DMS114 treated with DMSO at 0.1 percent for 48 hours (cell line): ENCODE data around the gene DIAPH2.
"Not testable (repeated sequence)": the region's sequence is repeated elsewhere in the genome, so short reads cannot be mapped to it uniquely, and the experiment has no call there.

Source experiments
- DNase-seq: peaks from one replicate; lab custom pipeline; 2025; ENCODE audit not compliant: unreplicated experiment; lab: John Stamatoyannopoulos, UW

DIAPH2 gene

DNA sequence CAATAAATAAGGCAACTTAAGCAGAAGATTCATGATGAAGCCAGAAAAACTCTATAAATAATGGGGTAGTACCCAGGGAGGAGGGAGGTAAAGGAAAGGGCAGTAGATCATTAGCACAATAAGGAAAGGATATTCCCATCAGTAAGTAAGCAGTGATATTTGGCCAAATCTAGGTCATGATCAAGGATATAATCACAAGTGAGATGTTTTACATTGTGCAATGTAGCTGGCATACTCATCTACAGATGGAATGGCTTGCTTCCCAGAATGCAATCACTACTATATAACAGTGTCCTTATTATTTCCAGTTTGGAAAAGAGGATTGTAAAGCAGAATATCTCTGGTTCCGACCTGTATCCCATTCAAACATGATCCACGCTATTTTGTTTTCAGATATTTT is 682.5 kb downstream of the DIAPH2 start:
- DNase-seq, result no peak

DNA sequence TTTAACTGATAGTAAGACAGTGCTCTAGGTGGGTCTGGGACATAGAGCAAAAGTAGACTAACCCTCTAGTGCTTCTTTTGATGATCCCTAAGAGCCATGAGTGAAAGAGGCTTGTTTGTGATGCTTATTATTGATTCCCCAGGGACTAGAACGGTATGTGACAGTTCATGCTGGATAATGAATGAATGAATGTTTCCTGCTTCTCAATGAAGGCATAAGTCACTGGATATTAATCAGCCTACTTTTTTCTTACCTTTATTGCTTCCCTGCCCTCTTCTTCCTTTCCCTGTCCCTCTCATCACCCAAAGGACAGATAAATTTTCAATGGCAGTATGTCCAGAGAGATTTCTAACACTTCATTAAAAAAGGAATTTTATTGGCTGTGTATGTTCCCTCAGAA is 685.3 kb downstream of the DIAPH2 start:
- DNase-seq, result no peak

DNA sequence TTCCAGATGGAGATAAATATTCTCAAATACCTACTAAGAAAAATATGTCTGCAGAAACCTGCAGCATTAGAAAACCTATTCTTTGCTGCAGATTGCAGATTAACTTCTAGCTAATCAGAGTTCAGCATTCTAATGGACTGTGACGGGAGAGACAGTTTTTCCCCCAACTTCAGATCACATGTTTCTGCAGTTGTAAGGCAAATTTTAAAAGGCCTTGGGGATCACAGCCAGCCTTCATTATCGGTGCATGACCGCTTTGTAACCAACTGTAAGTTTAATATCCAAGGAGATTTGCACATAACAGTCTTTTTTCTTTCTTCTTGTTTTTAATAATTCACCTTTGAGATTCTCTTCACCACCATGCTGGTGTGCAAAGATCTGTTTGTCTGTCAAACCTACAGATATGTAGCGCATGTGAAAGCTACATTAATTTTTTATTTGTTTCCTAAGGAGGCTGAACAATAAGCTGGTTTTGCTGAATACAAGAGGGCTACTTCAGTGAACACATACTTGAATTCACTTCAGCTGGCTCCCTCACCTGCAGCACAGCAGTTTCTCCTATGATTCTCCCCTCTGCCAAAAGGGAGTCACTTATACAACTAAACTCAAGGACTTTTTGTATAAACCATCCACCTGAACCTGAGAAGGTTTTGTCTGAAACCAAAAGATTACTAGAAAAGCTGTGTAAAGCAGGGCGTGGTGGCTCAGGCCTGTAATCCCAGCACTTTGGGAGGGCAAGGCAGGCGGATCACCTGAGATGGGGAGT is 687.5 kb downstream of the DIAPH2 start:
- no peak for DNase-seq

DNA sequence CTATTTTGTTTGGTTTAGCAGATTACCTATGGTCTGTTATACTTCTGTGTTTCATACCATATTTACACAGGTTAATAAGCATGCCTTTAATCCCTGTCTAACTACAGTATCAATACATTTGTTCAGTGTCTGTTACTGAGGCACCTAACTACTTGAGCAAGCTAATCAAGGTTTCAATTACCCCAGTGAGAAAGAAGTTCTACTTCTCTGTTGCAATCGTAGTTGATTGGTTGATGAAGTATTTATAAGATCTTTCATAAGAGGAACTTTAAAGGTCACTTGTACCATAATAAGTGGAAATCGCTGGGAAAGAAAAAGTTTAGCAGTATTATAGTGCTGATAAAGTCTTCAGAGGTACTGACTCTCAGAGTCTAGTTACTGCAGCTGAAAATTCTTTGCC is 689.6 kb downstream of the DIAPH2 start:
- DNase-seq, result no peak

DNA sequence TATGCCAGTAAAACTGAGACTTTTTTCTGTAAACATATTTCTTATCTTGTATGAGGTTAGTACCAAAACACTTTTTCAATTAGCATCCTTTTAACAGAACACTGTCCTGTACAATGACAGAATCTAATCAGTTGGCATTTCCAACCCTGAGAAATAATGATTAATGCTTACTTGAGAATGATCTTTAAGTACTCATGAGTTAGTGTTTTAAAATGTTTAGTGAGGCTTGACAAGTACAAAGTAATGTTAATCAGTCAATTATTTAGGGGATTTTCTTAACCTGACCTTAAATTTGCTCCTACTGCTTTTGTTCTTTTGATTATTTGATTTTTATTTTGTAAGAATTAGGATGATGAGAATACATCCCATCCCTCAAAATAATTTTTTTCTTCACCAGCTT is 695.6 kb downstream of the DIAPH2 start:
- DNase-seq, result no peak

DNA sequence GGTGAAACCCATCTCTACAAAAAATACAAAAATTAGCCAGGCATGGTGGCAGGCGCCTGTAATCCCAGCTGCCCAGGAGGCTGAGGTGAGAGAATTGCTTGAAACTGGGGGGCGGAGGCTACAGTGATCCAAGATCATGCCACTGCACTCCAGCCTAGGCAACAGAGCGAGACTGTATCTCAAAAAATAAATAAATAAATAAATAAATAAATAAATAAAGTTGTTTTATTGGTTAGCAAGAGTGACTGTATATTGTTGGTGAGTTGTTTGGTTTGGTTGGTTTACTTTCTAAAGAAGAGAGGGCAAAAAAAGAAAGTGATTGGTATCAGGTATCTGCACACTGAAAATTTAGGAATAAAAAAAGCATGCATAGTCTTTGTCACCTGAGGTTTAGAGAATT is 700.0 kb downstream of the DIAPH2 start:
- no peak for DNase-seq

DNA sequence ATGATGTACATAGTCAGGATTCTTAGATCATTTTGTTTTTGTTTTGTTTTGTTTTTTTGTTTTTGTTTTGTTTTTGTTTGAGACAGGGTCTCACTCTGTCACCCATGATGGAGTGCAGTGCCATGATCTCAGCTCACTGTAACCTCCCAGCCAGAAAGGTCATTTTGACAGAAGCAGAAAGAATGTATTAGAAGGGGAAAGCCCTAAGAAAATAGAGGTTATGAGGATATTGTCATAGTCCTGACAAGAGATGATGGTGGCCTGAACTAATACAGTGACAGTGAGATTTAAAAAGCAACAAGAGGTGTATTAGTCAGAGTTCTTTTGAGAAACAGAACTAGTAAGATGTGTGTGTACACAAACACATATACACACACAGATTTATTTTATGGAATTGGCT is 702.4 kb downstream of the DIAPH2 start:
- DNase-seq, result no peak

DNA sequence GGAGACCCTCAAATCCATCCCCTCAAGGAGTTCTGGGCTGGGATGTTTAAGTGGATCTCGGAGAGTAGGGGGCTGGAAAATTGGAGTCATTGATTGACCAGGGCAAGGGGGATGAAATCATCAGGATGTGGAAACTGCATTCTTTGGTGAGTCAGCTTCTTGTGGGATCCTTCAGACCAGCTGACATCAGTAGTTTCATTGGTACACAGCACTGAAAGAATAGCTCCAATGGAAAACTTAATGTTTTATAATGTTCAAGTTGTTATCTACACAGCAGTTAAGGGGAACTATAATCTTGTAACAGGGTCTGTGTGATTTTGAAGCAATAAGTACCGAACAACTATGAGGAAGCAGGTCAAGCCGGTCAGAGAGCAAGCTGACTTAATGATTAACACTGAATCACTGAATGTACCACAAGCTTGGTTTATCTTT is 705.1 kb downstream of the DIAPH2 start:
- DNase-seq, result no peak

DNA sequence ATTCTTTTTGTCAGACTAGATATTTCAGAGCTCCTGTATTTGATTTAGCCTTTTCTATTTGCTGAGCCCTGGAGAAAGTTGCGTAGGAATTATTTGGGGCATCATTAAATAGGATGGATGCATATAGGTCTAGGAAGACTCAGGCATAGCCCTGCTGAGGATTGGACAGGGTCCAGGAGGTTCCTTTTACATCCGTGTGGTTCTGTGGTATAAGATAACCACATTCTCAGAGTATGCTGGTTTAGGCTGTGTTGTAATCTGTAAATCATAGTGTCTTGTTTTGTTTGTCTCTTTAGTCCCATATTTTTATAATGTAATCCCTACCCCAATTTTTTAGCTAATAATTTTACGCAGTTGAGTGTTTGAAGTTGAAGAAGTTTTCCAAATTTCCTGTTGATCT is 712.7 kb downstream of the DIAPH2 start:
- no peak for DNase-seq

DNA sequence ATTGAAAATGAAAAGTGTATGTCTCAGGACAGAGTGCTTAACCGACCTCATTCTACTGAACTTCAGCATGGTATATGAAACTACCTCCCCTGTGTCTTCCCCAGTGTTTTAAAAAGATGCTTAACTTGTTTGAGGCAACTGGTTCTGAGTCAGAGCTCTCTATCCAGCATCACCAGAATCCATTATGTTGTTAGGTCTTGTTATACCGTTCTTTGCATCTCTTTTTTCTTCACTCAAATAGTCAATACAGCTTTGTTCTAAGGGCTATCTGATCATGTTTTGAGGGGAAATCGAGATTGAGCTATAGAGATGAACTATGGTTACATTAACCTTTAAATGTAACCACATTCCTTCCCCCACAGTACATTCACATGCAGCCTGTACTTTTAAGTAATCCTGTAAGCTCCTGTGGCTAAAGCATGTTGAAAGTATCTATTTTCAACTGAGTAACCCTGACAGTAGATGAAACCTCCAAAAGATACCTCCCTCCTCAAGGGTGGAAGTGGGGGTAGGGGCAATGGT is 713.4 kb downstream of the DIAPH2 start:
- no peak for DNase-seq

DNA sequence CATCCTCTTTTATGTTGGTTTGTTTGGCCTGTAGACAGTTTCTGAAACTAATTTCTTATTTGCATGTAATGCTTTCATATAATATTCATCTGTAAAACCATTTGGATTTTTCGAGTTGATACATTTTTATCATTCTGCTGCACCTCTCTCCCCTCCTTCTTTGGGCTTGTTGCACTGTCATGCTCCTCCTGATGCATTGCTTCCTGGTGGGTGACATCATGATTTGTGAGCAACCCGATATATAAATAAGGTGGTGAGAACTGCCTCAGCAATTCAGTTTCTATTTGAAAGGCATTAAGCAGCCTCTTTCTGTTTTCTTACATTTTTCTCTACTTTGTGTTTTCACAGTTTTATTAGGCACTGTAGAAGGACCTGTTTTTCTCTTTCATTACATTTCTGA is 714.8 kb downstream of the DIAPH2 start:
- no peak for DNase-seq

DNA sequence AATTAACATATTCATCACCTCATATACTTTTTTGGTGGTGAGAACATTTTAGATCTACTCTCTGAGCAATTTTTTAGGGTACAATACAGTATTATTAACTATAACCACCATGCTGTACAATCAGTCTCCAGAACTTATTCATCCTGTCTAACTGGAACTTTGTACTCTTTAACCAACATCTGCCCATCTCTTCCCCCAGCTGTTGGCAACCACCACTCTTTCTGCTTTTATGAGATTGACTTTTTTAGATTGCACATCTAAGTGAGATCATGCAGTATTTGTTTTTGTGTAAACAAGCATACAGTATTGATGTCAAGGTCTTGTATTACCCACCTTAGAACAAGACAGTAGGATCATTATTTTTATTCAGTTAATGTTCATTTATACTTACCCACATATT is 715.9 kb downstream of the DIAPH2 start:
- no peak for DNase-seq

DNA sequence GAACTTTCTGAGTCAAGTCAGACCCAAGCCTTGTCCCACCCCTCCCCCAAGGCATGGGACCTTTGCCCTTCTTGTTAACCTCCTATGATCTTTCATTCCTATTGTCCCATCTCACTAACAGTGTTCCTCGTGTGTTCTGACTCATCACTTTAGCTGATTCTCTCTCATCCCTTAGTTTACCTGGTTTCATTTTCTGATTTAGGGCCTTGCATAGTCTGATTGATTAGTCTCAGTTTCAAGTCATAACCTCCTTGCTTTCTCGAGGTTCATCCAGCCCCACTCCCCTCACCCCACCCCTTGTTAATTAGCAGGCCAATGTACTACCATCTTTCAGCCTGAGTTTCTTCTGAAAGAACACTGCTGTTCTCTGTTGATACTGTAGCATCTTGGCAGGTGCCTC is 716.5 kb downstream of the DIAPH2 start:
- no peak for DNase-seq

DNA sequence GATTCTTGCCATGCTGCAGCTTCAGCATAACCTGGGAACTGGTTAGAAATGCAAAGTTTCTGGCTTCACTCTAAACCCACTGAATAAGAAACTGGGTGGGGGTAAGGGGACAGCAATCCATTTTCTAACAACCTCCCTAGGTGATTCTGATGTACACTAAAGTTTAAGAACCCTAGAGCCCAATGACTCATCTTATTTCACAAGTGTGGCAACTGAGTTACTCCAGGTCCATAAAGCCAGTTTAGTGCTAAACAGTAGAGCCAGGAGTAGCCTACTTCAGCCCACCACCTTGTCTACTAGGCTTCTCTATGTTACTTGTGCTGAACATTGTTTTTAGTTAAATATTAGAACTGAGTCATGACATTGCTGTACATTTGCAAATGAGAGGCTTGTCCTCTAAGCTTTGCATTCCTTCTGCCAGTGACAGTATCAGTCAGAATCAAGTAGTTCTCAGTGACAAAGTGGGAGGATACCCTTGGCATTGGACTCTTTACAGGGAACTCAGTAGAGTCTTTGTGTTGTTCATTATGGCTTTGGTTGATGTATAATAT is 717.0 kb downstream of the DIAPH2 start:
- DNase-seq, result no peak

DNA sequence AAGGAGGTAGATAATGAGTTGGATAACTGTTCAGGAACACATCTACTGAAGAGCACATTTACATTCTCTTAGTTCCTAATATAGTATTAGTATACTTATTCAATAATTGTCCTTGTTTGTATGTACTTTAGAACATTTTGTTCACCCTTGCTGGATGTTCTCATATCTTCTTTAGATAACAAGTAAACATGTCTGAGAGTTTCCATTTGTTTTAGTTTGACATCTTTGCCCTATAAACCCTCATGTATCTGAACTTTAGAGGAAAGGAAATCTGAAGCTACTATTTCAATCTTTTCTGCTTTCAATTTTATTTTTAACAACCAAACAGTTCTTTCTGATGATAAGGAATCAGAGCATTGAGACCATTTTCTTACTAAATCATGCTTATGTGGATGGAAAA is 717.7 kb downstream of the DIAPH2 start:
- no peak for DNase-seq

DNA sequence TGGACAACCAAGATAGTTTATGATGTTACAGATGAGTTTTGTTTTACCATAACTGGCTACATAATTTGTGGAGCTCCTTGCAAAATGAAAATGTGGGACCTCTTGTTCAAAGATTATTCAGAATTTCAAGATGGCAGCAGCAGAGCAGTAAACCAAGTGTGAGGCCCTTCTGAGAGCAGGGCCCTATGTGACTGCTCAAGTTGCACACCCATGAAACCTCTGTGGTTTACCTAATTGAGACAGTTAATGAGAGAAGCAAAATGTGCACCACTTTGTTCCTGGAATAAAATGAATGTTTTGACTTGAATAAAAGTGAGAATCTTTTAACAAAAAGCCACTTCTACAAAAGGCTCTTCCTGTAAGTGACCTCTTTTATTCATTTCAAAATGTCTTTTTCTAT is 718.3 kb downstream of the DIAPH2 start:
- DNase-seq, result no peak

DNA sequence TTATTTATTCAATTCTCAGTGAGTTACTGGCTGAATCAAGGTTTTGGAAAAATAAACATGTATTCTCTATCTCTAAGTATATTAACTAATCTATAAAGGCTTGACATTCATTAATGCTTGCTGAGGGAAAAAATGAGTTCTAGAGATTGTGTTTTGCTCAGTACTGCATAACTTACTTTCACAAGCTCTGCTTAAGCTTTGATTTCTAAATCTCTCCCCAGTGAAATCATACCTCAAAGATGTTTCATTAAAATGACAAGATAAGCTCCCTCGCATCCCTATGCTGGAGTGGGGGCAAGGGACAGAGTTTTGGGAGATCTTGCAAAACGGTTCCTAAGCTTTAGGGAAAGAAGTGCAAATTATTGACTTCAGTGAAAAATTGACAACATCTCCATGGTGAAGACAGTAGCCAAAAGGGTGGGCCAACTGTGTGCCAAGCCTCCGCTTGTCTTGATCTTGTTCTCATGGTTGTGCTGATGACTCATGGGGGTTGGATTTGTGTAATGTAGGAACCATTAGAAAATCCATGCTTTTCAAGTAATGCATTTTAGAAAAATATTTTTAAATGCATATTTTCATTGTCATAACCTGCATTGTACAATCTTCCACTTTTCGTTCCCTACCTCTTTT is 720.5 kb downstream of the DIAPH2 start:
- no peak for DNase-seq

DNA sequence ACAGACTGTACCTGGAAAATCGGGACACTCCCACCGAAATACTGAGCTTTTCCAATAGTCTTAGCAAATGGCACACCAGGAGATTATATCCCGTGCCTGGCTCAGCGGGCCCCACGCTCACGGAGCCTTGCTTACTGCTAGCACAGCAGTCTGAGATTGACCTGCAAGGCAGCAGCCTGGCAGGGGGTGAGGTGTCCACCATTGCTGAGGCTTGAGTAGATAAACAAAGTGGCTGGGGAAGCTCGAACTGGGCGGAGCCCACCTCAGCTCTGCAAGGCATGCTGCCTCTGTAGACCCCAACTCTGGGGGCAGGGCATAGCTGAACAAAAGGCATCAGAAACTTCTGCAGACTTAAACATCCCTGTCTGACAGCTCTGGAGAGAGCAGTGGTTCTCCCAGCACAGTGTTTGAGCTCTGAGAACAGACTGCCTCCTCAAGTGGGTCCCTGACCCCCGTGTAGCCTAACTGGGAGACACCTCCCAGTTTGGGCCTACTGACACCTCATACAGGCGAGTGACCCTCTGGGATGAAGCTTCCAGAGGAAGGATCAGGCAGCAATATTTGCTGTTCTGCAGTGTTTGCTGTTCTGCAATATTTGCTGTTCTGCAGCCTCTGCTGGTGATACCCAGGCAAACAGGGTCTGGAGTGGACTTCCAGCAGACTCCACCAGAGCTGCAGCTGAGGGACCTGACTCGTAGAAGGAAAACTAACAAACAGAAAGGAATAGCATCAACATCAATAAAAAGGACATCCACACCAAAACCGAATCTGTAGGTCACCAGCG is 725.2 kb downstream of the DIAPH2 start:
- not testable (repeated sequence) for DNase-seq

DNA sequence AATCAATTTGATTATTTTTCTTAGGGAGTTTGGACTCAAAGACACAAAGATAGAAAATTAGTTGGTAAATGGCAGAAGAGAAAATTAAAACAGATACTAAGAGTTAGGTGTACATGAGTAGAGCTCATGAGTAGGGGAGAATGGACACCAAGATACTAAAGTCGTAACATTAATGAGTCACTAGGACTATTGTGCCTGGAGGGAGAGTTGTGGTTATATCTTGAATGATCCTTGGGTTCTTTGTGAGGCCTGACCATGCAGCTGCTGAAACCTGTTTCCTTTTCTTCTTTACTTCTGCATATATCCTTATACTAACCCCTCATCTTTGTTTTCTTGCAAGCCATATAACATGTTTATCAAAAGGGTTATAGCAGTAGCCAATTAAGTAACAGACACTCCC is 731.8 kb downstream of the DIAPH2 start:
- no peak for DNase-seq

DNA sequence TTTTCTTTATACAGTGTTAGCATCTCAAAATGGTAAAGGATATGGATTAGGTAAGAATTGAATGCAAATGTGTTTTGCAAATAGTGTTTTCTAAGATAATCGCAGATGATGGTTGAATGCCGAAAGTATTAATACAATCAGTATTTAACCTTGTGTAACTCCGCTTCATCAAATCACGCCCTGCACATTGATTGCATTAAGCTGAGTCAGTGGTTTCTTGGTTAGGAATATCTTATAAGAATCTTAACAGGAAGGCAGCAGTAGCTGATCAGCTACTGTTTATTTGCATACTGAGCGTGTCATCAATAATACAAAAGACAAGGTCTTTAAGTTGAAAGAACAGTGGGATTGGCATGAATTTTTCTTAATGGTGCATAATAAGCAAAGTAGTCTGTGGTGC is 744.5 kb downstream of the DIAPH2 start:
- no peak for DNase-seq

DNA sequence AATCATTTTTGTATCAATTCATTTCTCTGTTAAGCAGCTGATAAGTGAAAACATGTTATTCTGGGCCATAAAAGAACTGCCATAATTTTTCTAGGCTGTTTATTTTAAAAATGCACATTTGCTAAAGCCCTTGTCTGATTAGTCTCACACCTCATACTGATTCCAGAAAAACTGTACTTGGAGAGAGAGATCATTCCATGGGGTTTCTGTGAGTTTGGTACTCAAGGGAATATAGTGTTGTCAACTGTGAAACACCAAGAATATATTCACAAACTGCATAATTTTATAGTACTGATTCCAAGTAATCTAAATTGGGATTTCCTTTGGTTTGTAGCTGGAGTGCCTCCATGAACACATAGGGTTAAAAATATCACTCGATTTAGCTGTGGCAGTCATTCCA is 746.6 kb downstream of the DIAPH2 start:
- DNase-seq, result no peak
